Fibroblast of skin of back (primary cell): ENCODE measurements around the gene LEP. TPM values are rescaled to one million over a fixed set of nuclear protein-coding genes. Genes with fewer than 3 reads are reported as not detected.

Experiments
- DNase-seq: peaks from one replicate; pipeline ENCODE4 v3.0.0-alpha.2; 2013
- polyA plus RNA-seq, 2 experiments: library from polyadenylated mRNA; unstranded; fragments of 120-200 nt; gene quantifications; one replicate each; pipeline ENCODE4 v1.2.1, GENCODE V29; 2013; ENCODE audit not compliant: insufficient read length in 2 of 2

Gene LEP
- not detected for polyA plus RNA-seq (2013, experiment 1 of 2; ENCODE audit: insufficient read length)
- polyA plus RNA-seq (2013, experiment 2 of 2; ENCODE audit: insufficient read length), result not detected

DNA sequence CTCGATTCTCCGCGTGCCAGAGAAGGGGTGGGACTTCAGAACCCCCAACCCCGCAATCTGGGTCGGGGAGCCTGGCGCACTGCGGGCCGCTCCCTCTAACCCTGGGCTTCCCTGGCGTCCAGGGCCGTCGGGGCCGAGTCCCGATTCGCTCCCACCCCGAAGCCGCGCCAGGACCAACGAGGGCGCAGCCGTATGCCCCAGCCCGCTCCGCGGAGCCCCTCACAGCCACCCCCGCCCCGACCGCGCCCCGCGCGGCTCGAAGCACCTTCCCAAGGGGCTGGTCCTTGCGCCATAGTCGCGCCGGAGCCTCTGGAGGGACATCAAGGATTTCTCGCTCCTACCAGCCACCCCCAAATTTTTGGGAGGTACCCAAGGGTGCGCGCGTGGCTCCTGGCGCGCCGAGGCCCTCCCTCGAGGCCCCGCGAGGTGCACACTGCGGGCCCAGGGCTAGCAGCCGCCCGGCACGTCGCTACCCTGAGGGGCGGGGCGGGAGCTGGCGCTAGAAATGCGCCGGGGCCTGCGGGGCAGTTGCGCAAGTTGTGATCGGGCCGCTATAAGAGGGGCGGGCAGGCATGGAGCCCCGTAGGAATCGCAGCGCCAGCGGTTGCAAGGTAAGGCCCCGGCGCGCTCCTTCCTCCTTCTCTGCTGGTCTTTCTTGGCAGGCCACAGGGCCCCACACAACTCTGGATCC lies at the start of gene LEP:
LEP (plus strand) TSS at position 583 of the 691 bp plus-strand sequence. CDS start 10,741 bp downstream, outside the sequence.
- DNase-seq, result no peak

DNA sequence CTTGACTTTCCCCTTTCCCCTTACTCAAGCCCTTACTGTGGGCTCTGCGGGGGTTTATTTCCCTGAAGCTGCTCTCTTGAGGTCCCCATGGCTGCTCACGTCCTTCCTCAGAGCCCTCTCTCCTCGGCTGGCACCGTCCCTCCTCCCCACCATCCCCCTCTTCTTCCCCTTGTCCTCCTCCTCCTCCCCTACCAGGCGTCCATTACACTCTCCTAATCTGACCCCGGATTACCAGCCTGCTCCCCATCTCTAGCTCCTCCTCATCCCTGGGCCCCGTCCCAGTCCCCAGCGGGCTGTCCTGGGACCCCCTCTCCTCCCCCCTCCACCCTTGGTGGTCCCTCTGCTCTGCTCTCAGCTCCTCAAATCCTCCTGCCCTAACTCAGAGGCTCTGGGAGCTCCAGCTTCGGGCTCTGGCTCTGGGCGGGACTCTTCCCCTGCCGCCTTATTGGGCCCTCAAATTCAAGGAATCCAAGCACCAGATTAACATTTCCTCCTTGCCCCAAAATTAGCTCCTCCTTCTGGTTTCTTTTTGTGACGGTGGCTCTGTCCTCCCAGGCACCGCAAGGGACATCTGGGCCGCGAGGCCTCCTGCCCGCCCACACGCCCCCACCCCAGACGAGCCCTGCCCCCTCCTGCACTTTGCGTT lies 48.5 kb upstream of the LEP start:
- no peak for DNase-seq

DNA sequence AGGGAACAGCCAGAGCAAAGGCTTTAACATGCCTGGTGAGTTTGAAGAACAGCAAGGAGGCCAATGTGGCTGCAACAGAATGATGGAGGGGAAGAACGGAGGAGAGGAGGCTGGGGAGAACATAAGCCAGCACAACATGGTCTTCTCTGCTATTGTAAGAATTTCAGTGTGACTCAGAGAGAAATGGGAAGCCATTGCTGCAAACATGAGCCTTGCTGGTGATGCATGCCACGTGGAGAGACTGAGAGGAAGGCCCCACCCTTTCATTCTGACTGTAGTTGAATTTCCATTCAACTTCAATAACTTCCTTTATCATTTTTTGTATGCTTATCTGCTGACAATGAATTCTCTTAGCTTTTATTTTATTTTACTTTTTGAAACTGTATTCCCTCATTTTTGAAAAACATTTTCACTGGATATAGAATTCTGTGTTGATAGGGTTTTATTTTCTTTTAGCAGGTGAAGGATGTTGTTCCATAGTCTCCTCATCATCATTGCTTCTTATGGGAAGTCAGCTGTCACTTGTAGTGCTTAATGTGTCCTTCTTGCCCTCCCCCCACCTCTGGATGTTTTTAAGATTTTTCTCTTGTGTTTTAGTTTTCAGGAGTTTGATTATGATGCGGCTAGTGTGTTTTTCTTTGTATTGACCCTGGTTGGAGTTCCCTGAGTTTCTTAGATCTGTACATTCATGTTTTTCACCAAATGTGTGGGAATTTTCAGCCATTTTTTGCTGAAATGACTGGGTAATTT lies 46.4 kb upstream of the LEP start:
- DNase-seq, result no peak

DNA sequence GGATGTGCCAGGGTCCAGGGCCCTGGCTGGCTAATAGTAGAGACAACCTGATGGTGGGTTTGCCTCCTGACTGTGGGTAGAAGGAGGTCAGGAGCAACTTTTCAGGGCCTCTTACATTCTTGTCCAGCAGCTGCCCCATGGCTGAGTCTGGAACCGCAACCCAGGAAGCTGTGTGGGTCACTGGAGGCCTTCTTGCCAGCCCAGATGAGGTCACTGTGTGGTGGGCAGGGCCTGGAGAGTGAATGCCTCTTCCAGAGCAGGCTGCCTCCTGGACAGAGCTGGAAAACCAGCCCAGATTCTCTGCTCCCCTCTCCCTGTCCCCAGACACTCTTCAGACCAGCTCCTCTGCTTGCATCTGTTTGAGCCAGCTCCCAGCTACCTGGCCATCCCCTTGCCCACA lies 43.5 kb upstream of the LEP start:
- no peak for DNase-seq

DNA sequence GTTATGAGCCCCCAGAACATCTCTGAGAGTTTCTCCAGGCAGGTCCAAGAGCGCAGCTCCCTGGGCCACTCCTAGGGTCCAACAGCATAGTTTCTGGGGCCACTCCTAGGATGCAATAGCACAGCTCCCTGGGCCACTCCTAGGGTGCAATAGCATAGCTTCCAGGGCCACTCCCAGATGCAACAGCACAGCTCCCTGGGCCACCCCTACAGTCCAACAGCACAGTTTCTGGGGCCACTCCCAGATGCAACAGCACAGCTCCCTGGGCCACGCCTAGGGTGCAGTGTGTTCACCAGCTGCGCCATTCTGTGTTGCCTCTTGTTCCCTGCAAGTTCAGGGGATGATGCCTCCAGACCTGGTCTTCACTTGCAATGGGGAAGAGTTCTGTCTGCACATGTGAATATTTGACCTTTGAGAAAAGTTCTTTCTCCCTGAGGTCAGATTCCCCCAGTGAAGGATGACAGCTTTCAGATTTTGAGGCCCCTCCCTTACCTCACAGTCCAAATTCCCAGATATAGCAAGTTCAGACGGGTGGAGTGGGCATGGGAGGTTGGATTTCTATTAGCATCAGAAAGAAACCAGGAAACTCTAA lies 43.0 kb upstream of the LEP start:
- DNase-seq, result no peak

DNA sequence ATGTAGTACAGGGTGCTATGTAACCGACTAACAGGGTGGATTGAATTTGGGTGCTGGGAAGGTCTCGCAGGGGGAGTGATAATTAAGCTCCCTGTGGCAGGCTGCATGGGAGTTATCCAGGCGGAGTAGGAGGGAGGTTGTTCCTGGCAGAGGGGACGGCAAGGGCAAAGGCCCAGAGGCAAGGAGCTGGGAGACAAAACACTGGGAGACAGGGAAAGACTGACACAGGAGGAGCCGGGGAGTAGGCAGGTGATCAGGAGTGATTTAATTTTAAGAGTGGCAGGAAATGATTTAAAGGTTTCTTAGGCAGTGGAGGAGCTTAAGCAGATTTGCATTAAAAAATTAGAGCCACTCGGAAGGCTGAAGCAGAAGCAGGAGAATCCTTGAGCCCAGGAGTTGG lies 40.7 kb upstream of the LEP start:
- no peak for DNase-seq

DNA sequence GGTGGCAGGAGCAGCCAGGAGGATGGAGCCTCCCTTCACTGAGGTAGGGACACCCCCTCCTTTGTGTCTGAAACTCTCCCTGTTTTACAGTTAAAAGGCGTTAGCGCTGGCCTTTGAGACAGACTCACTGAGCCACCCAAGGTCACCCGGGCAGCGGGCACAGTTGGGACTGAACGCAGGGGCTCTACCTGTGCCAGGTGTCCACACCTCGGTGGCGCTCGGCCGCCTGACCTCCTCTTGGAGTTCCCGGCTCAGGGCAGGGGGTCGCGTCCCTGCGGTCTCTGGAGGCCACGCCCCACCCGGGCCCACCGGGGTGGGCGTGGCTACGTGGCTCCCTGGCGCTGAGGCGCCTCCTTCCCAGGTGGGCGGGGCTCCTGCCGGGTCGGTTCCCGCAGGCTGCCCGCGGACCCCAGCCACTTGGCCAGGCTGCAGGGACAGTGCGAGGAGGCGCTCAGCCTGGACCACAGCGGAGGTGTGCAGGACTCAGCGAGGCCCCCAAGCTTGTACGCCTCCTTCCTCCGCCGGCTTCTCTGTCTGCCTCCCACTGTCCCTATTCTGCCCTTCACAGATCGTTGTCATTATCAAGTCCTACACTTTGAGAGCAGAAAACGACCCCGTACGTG lies 39.9 kb upstream of the LEP start:
- no peak for DNase-seq

DNA sequence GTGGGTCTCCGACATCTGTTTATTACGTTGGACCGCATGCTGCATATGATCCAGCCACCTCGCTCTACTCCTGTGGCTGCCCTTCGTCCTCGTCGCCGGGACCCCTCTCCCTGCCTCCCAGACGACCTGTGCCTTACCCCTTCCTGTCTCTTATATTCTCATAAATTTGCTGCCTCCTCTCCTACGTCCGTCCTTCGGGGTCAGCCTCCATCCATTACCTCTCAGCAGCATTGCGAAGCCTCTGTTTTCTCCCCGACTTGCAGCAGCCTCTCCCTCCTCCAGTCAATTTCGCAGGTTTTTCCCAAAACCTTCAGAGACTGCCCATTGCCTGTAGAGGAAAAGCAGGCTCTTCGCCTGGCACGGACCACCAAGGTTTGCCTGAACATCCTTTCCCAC lies 39.4 kb upstream of the LEP start:
- DNase-seq, result no peak

DNA sequence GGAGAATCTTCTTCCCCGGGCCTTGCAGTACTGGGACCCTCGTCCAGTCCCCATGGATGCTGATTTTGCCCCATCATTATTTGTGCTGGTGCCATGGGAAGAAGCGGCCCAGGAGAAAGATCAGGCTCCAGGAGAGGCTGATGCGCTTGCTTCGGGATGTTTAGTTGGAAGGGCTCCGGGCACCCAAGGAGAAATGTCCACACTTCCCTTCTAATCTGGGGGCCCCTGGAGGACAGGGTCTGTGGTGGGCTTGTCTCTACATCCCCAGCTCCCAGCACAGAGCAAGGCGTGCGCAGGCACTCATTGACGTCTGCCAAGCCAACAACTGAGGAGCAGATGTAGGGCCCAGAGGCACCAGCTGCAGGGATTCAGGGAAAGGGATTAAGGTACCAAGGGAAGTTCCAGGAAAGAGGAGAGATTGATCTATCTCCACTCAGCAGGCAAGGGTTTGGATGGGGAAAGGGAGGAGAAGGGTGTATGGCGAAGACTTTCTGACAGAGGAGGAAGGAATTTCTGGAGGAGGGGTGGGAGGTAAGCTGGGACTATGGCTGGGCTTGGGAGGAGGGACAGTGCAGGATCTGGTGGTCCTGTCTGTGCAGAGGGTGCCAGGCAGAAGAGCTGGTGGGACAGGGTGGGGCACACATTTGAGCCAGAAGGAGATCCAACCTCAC lies 38.7 kb upstream of the LEP start:
- DNase-seq, result no peak

DNA sequence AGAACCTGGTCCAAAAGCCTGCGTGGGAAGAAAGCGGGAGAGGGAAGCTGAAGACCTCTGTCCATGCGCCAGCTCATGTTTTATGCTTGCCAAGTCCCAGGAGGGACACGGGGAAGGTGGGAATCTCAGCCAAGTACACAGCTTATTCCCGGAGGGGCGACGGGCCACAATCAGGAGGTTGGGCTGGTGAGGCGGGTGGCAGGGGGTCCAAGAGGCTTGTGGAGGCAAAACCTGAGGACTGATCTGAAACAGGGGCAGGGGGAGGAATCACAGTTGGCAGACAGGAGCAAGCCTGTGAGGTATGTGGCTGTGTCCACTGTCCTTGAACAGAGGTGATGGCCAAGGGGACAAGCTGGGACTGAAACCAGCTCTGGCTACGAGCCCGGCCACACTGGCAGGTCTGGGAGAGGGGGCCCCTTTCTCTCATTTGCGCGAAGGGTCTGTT lies 38.0 kb upstream of the LEP start:
- no peak for DNase-seq

DNA sequence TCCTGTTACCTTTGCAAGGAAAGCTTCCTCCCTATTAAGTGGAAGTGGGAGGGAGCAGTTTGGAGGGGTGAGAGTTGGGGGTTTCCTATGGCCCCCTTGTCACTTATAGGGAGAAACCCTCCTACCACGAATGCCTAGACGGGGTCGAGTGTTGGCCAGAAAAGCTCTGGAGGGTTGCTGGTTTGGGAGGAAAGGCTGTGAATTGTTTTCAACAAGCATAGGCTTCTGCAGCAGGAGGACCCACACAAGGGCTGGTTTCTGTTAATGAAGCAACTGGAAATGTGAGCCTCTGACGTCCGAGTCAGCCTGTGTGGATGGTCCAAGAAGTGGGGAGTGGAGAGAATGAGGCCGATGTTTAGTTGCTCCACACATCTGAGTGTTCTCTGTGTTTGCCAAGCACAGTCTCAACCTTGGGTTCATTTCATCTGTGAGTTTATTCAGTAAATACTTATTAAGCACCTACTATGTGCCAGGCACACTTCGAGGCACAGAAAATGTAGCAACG lies 37.3 kb upstream of the LEP start:
- no peak for DNase-seq

DNA sequence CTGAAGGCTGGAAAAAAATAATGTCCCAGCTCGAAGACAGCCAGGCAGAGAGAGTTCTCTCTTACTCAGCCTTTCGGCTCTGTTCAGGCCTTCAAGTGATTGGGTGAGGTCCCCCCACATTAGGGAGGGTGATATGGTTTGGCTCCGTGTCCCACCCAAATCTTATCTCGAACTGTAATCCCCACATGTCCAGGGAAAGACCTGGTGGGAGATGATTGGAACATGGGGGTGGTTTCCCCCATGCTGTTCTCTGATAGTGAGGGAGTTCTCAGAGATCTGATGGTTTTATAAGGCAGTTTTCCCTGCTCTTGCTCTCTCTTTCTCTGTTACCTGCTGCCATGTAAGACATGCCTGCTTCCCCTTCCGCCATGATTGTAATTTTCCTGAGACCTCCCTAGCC lies 36.6 kb upstream of the LEP start:
- DNase-seq, result no peak

DNA sequence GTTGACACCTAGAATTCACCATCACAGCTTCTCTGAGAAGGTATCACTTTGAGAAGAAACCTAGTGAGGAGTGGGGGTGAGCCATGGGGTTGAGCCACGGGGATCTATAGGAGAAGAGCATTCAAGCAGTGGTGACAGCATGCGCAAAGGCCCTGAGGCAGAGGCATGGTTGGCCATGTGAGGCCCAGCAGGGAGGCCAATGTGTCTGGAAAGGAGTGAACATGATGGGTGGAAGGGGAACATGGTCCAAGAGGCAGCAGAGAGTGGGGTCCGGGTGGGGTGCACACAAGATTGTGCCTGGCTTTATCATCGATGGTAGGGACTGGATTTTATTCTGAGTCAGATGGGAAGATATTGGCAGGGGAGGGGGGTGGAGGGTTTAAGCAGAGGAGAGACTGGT lies 36.0 kb upstream of the LEP start:
- no peak for DNase-seq

DNA sequence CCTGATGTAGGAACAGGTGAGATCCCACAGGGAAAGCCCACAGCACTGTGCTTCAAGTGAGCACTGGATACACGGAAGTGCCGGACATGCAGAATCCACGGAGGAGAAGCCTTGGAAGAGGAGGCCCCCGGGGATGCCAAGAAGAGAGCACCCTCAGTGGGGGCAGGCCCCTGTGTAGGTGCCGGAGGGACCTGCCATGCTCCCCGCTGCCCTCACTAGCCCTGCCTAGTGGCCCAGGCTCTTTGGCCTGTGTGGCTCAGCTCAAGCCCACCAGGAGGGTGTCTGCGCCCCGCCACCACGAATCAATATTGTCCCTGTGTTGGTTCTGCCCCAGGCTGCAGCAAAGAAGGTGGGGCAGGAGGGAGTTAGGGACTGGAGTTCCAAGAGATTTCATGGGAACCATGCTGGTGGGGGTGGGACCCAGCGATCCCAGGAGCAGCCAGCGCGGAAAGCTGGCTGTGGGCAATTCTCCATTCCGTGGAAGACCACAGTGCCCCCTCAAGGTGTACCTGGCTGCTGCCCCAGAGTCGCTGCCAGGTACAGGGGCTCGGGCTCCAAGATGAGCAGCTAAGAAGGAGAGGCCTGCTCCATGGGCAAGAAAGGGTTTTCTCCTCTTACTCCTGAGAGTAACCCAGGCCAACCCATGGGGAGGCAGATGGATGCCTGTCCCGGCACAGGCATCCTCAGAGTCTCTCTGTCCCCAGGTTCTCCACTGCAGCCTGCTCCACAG lies 34.9 kb upstream of the LEP start:
- DNase-seq, result no peak

DNA sequence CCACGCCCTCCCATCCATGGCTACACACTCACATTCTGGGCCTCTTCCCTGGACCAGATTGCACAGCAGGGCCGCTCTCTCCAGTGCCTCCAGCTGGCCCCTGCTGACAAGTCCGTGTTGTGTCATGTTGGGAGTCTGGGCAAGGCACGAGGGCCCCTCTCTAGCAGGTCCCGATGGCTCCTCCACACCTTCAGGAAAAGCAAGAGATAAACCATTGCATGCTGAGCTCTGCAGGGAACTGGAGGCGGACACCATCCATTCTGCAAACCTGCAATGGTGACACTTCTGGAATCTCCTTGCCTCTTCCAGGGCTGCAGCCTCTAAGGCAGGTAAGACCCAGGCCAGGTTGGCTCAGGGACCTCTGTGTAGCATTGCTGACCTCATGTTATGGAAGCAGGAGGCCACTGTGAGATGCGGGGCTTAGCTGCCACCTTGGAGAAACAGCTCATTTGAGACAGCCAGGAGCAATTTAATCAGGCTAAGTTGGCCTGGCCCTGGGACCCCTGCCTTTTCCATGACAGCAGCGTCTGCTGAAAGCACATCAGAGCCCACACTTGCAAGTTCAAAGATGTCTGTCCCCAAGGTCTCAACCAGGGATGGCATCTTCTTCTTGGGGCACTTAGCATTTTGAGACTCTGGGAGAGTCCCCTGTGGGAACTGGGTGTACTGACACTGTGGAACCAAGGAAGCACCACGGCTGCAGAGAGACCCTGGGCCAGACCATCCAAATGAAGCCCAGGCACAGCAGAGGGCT lies 34.2 kb upstream of the LEP start:
- no peak for DNase-seq

DNA sequence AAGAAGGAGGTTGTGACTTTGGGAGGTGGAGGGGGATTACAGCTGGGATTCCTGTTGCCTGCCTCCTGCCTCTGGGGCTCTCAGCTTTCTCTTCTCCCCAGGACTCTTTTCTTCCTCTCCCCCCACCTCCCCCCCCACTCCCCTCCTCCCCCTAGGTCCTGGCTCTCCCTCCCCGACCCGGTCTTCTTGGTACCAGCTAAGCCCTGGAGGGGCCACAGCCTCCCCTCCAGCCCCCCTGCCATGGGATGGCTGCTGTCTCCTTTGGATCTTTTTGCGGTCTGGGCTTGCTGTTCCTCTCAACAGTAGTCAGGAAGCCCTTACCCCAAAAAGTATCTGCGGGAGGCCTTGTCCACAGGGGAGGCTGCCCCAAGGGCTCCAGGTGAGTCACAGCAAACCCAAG lies 33.5 kb upstream of the LEP start:
- DNase-seq, result no peak

DNA sequence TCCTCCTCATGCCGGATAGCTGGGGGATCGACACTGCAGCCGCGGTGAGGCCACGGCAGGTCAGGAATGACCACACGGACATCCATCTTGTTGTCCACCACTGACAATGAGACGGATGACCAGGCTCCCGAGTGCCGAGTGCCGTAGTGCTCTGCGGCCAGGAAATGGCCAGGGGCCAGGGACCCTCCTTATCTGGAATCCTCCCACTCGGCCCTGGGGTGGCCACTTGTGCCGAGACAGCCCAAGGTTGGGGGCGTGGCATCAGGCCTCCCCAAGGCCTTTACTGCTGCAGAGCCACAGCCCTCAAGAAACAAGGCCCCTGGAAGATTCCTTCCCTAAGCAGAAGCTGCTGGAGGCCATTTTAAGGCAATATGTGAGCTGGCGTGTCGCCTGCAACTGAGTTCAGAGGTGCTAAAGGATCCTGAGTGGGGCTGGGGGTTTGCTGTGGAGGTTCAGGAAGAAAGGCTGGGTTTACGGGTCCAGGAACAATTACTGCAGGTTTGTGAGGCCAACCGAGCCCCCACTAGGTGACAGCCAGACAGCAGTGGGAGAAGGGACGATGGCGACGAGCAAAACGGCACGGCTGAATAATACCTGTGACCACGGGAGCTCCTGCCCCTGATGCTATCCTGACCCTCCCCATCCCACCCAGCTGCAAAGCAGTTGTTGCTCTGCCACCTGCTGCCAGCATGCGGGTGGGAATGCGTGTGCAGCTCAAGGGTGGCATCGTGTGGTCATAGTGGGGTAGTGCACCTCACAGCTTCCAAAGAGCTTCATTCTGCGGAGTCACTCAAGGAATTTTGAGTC lies 31.6 kb upstream of the LEP start:
- DNase-seq, result peak; percentile 71

DNA sequence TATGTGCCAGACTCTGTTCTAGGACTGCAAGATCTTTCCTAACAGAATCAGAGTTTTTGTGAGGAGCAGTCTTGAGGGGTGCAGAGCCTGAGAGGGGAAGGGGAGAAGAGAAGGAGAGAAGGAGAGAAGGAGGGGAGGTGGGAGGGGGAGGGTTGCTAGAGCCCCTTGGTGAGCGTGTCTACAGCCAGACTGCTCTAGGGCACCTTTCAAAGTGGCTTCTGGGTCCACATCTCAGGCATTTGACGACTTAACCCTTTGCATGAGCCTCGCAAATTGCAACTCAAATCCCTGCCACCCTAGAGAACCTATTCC lies 31.1 kb upstream of the LEP start:
- no peak for DNase-seq
